GM19397 (cell line): ENCODE measurements around the gene KRTAP8-1.

Experiments
- ATAC-seq: cut with Tn5 transposase; IDR thresholded peaks from one replicate; pipeline ENCODE4 v1.9.1; 2021; ENCODE audit warnings: mild to moderate bottlenecking, moderate library complexity; ENCODE audit not compliant: unreplicated experiment

Gene KRTAP8-1

GRCh38 chr21:30813174-30813573, at the start of gene KRTAP8-1:
KRTAP8-1 (minus strand) TSS chr21:30813274; CDS start chr21:30813220, 54 bp downstream.
- ATAC-seq = no peak

- ATAC-seq = no peak
Measured at GRCh38 chr21:30847627-30848500, 34.8 kb upstream of the KRTAP8-1 start.

GRCh38 chr21:30842990-30843389, 29.9 kb upstream of the KRTAP8-1 start:
- ATAC-seq = no peak

GRCh38 chr21:30839304-30839703, 26.2 kb upstream of the KRTAP8-1 start:
- ATAC-seq = no peak

- no peak for ATAC-seq
Measured at GRCh38 chr21:30838536-30838935, 25.5 kb upstream of the KRTAP8-1 start.

- no peak for ATAC-seq
Measured at GRCh38 chr21:30831194-30831765, 18.2 kb upstream of the KRTAP8-1 start.

GRCh38 chr21:30829659-30830058, 16.6 kb upstream of the KRTAP8-1 start, which contains the start of gene KRTAP7-1:
KRTAP7-1 (minus strand) TSS chr21:30829759; CDS start chr21:30829698, 61 bp downstream.
- ATAC-seq = no peak

- ATAC-seq = no peak
Measured at GRCh38 chr21:30818837-30819610, 6.0 kb upstream of the KRTAP8-1 start.

- ATAC-seq = no peak
Measured at GRCh38 chr21:30800605-30801004, 12.5 kb downstream of the KRTAP8-1 start.

GRCh38 chr21:30793581-30794314, 19.3 kb downstream of the KRTAP8-1 start:
- ATAC-seq = no peak

GRCh38 chr21:30779249-30779648, 33.8 kb downstream of the KRTAP8-1 start:
- no peak for ATAC-seq

GRCh38 chr21:30769724-30770431, 43.2 kb downstream of the KRTAP8-1 start:
- no peak for ATAC-seq
